ENCODE results near the gene TMEM145. TPM values are rescaled to one million over a fixed set of nuclear protein-coding genes. Genes with fewer than 3 reads are reported as not detected.

The TMEM145 gene
- total RNA-seq (2022; extraction: Qiagen RNA extraction; ENCODE audit: low read depth) = 2.5 to 3.9 TPM (median 3.2 TPM) in 5 replicates

DNA sequence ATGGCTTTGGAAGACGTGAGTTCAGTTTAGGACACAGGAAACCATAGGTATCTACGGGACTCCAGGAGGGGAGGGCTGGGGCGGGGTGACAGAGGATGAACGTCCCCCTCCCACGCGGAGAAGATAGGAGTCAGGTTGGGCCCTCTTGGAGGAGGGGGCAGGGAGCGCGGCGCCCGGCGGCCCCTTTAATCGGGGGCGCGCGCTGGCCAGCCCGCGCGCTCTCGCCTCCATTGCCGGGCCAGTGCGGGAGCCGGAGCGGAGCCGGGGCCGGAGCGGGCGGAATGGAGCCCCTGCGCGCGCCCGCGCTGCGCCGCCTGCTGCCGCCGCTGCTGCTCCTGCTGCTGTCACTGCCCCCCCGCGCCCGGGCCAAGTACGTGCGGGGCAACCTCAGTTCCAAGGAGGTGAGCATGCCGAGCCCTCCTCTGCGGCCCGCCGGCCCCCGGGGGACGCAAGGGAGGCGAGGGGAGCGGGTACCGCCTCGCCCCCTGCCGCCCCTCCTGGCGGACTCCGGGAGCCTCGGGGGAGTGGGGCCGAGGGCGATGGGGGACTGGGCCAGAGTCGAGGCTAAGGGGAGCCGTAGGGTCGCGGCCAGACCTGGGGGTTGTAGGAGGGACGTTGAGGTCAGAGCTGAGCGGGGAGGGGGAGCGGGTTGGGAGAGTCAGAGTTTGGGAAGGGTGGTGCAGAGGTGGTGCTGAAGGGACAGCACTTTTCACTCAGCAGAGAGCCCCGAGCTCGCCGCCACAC, at the start of gene TMEM145:
TSS of gene TMEM145 (plus strand) at position 214 of the 744 bp plus-strand sequence. CDS start at position 282, 68 bp downstream.

GRCh38 chr19:42268704-42269477, 44.2 kb upstream of the TMEM145 start, which contains the start of gene CIC:
Gene CIC (plus strand): TSS chr19:42269252. CDS start chr19:42271784, 2,532 bp downstream.

GRCh38 chr19:42301646-42302203, 11.4 kb upstream of the TMEM145 start, which contains the start of gene PRR19:
Gene PRR19 (plus strand): TSS chr19:42302132. CDS start chr19:42309585, 7,453 bp downstream.

GRCh38 chr19:42325308-42325895, 12.3 kb downstream of the TMEM145 start, which contains the start of gene MEGF8:
Gene MEGF8 (plus strand): TSS chr19:42325635. CDS start chr19:42326244, 609 bp downstream.

Other genes starting within 250 kb of the TMEM145 start
- 0.21 to 1.0 TPM (median 0.60 TPM) in 5 replicates for gene GRIK5, start 243.1 kb upstream of the TMEM145 start, total RNA-seq (2022; extraction: Qiagen RNA extraction; ENCODE audit: low read depth)
- 21.8 to 39.4 TPM (median 36.5 TPM) in 5 replicates for gene ZNF574, start 237.1 kb upstream of the TMEM145 start, total RNA-seq (2022; extraction: Qiagen RNA extraction; ENCODE audit: low read depth)
- gene POU2F2, start 180.9 kb upstream of the TMEM145 start, total RNA-seq (2022; extraction: Qiagen RNA extraction; ENCODE audit: low read depth) = 0.14 to 1.2 TPM (median 0.41 TPM) in 5 replicates
- gene DEDD2, start 95.6 kb upstream of the TMEM145 start, total RNA-seq (2022; extraction: Qiagen RNA extraction; ENCODE audit: low read depth) = 43.1 to 88.7 TPM (median 75.9 TPM) in 5 replicates
- gene ZNF526, start 93.0 kb upstream of the TMEM145 start, total RNA-seq (2022; extraction: Qiagen RNA extraction; ENCODE audit: low read depth) = 13.2 to 22.4 TPM (median 19.7 TPM) in 5 replicates
- gene GSK3A, start 70.7 kb upstream of the TMEM145 start, total RNA-seq (2022; extraction: Qiagen RNA extraction; ENCODE audit: low read depth) = 99.0 to 169 TPM (median 161 TPM) in 5 replicates
- gene ERF, start 58.2 kb upstream of the TMEM145 start, total RNA-seq (2022; extraction: Qiagen RNA extraction; ENCODE audit: low read depth) = 110 to 131 TPM (median 125 TPM) in 5 replicates
- gene CIC, start 44.1 kb upstream of the TMEM145 start, total RNA-seq (2022; extraction: Qiagen RNA extraction; ENCODE audit: low read depth) = 26.5 to 63.0 TPM (median 56.8 TPM) in 5 replicates
- 3.5 to 4.9 TPM (median 3.7 TPM) in 5 replicates for gene PRR19, start 11.2 kb upstream of the TMEM145 start, total RNA-seq (2022; extraction: Qiagen RNA extraction; ENCODE audit: low read depth)
- 111 to 154 TPM (median 141 TPM) in 5 replicates for gene PAFAH1B3, start 10.7 kb upstream of the TMEM145 start, total RNA-seq (2022; extraction: Qiagen RNA extraction; ENCODE audit: low read depth)
- 17.9 to 30.2 TPM (median 26.0 TPM) in 5 replicates for gene MEGF8, start 12.3 kb downstream of the TMEM145 start, total RNA-seq (2022; extraction: Qiagen RNA extraction; ENCODE audit: low read depth)
- 35.4 to 51.0 TPM (median 43.8 TPM) in 5 replicates for gene CNFN, start 77.0 kb downstream of the TMEM145 start, total RNA-seq (2022; extraction: Qiagen RNA extraction; ENCODE audit: low read depth)
- 1.3 to 3.0 TPM (median 2.0 TPM) in 5 replicates for gene LIPE, start 114.1 kb downstream of the TMEM145 start, total RNA-seq (2022; extraction: Qiagen RNA extraction; ENCODE audit: low read depth)
- 0.39 TPM in 1 of 5 replicates, not detected in the others for gene CXCL17, start 129.6 kb downstream of the TMEM145 start, total RNA-seq (2022; extraction: Qiagen RNA extraction; ENCODE audit: low read depth)
- 1.3 to 2.4 TPM (median 2.3 TPM) in 5 replicates for gene CEACAM1, start 215.2 kb downstream of the TMEM145 start, total RNA-seq (2022; extraction: Qiagen RNA extraction; ENCODE audit: low read depth)

Data from A549 treated with ZK216348 at 1 μM for 4 hours (cell line).